HFFc6 (cell line): ENCODE results near the gene ANTXR1. TPM values are rescaled to one million over a fixed set of nuclear protein-coding genes. Genes with fewer than 3 reads are reported as not detected.

Experiments
- DNase-seq: peaks from one replicate; pipeline ENCODE4 v3.0.0-alpha.2; 2018
- H3K27ac Mint-ChIP-seq: 2 replicates; pipeline ENCODE4 v1.8.0; 2020; ENCODE audit warnings: mild to moderate bottlenecking, mixed read lengths
- H3K27me3 Mint-ChIP-seq: 2 replicates; pipeline ENCODE4 v1.8.0; 2021; ENCODE audit warnings: mild to moderate bottlenecking, moderate library complexity, mixed read lengths; ENCODE audit not compliant: insufficient read depth
- H3K36me3 Mint-ChIP-seq: 2 replicates; pipeline ENCODE4 v1.8.0; 2021; ENCODE audit warnings: low read depth, mixed read lengths
- H3K4me1 Mint-ChIP-seq: 2 replicates; pipeline ENCODE4 v1.8.0; 2020; ENCODE audit warnings: low read depth, mixed read lengths
- H3K4me3 Mint-ChIP-seq: 2 replicates; pipeline ENCODE4 v1.8.0; 2020; ENCODE audit warnings: mild to moderate bottlenecking, moderate library complexity, mixed read lengths
- H3K9me3 Mint-ChIP-seq: 2 replicates; pipeline ENCODE4 v1.8.0; 2020; ENCODE audit warnings: mild to moderate bottlenecking, mixed read lengths
- CTCF ChIP-seq: fragments of 200-600 bp; sonication (generic); IDR thresholded peaks from 2 replicates; pipeline ENCODE4 v1.5.0; 2021; ENCODE audit warnings: antibody characterized with exemption, mild to moderate bottlenecking
- total RNA-seq, 6 experiments: library from RNA; stranded (reverse); fragmentation: NEBNext Ultra II Directional; extraction: Animal tissue kit (Norgen Biotek cat#: 25700); gene quantifications; 2 replicates in 1 of 6; 3 replicates in 5 of 6; pipeline ENCODE4 v1.2.3, GENCODE V29; 2021

The ANTXR1 gene
- total RNA-seq, 6 experiments from 2014 or later, result 98.0 to 137 (median 124) TPM

- Mint-ChIP-seq H3K4me3 (no peak overlapping the region), H3K4me1 (peaks cover 43% of the 10 kb centered on the region), H3K36me3 (peaks cover 29% of the 10 kb centered on the region), H3K27me3 (no peaks in the 10 kb centered on the region; the same call in 1 of the 2 replicates), H3K9me3 (no peaks in the 10 kb centered on the region), H3K27ac (peak overlapping the region; percentile 6; the same call in 1 of the 2 replicates)
- peak; percentile 43 for DNase-seq
- TF ChIP-seq CTCF, result no peak
Measured at GRCh38 chr2:69214898-69215297, 201.9 kb downstream of the ANTXR1 start.

- H3K9me3 Mint-ChIP-seq, result no peaks in the 10 kb centered on the region
- peaks cover 29% of the 10 kb centered on the region for H3K36me3 Mint-ChIP-seq
- H3K4me1 Mint-ChIP-seq, result peaks cover 55% of the 10 kb centered on the region
- no peaks in the 10 kb centered on the region; the same call in 1 of the 2 replicates for H3K27me3 Mint-ChIP-seq
- H3K27ac Mint-ChIP-seq, result peak overlapping the region; percentile 4; the same call in 1 of the 2 replicates
- no peak overlapping the region for H3K4me3 Mint-ChIP-seq
- no peak for TF ChIP-seq CTCF
- DNase-seq, result no peak
Measured at GRCh38 chr2:69216535-69217332, 203.8 kb downstream of the ANTXR1 start.

- H3K4me1 Mint-ChIP-seq, result peaks cover 63% of the 10 kb centered on the region
- H3K4me3 Mint-ChIP-seq, result no peak overlapping the region
- no peaks in the 10 kb centered on the region for H3K9me3 Mint-ChIP-seq
- no peak overlapping the region for H3K27ac Mint-ChIP-seq
- TF ChIP-seq CTCF, result no peak
- no peak for DNase-seq
- H3K27me3 Mint-ChIP-seq, result no peaks in the 10 kb centered on the region; the same call in 1 of the 2 replicates
- H3K36me3 Mint-ChIP-seq, result peaks cover 29% of the 10 kb centered on the region
Measured at GRCh38 chr2:69217333-69218080, 204.5 kb downstream of the ANTXR1 start.

- no peaks in the 10 kb centered on the region; the same call in none of the 2 replicates for H3K27me3 Mint-ChIP-seq
- DNase-seq, result no peak
Measured at GRCh38 chr2:69221512-69221911, 208.5 kb downstream of the ANTXR1 start.

More at GRCh38 chr2:69221512-69221911, 208.5 kb downstream of the ANTXR1 start:
- Mint-ChIP-seq H3K4me3 (no peak overlapping the region), H3K27ac (peak overlapping the region; percentile 79), H3K36me3 (peaks cover 19% of the 10 kb centered on the region), H3K4me1 (peaks cover 67% of the 10 kb centered on the region), H3K9me3 (no peaks in the 10 kb centered on the region)
- TF ChIP-seq CTCF, result no peak
